Measurements from ENCODE around the gene NT5C3B. TPM values are rescaled to one million over a fixed set of nuclear protein-coding genes. Genes with fewer than 3 reads are reported as not detected.
A peak's percentile ranks its signal among the peaks of the same experiment; 100 is the strongest.

NT5C3B gene
- total RNA-seq, 1 donor from 2014 or later, result 18.3 TPM

GRCh38 chr17:41812381-41813151 lies 23.5 kb downstream of the NT5C3B start, which contains the start of gene FKBP10:
FKBP10 (plus strand) TSS chr17:41813004; CDS start chr17:41813035, 31 bp downstream.
- Histone ChIP-seq H3K27ac (replicated peaks) (peak within 1 kb of the TSS; percentile 76), H3K4me3 (peak within 1 kb of the TSS; percentile 89), H3K4me1 (peaks cover 39% of the 10 kb centered on the region), H3K27me3 (ENCODE audit: low read depth) (peaks cover 4% of the 10 kb centered on the region), H3K9me3 (replicated peaks) (no peaks in the 10 kb centered on the region), H3K36me3 (no peaks in the 10 kb centered on the region)
- intact Hi-C loops (cut with micrococcal nuclease), result no loop called here
- TF ChIP-seq CTCF (IDR thresholded peaks at IDR 0.05; ENCODE audit: borderline replicate concordance), result no peak
- DNase-seq, result peak; percentile 61

- H3K4me3 ChIP-seq, result peak within 1 kb of the TSS; percentile 89
- peak within 1 kb of the TSS; percentile 76 for H3K27ac ChIP-seq (replicated peaks)
- peak; percentile 78 for DNase-seq
- no peaks in the 10 kb centered on the region for H3K36me3 ChIP-seq
- H3K27me3 ChIP-seq (ENCODE audit: low read depth), result peaks cover 4% of the 10 kb centered on the region
- H3K9me3 ChIP-seq (replicated peaks), result no peaks in the 10 kb centered on the region
- intact Hi-C loops (cut with micrococcal nuclease), result no loop called here
- peak; percentile 82 for TF ChIP-seq CTCF (IDR thresholded peaks at IDR 0.05; ENCODE audit: borderline replicate concordance)
- H3K4me1 ChIP-seq, result peaks cover 39% of the 10 kb centered on the region
Observed at GRCh38 chr17:41811549-41812380, 24.3 kb downstream of the NT5C3B start, which contains the start of gene P3H4. P3H4 (minus strand) TSS chr17:41811949; CDS start chr17:41811915, 34 bp downstream.

- Histone ChIP-seq H3K4me1 (peaks cover 39% of the 10 kb centered on the region), H3K27ac (replicated peaks) (peak overlapping the region; percentile 76), H3K36me3 (peaks cover 5% of the 10 kb centered on the region), H3K27me3 (ENCODE audit: low read depth) (peaks cover 4% of the 10 kb centered on the region), H3K4me3 (peak overlapping the region; percentile 89), H3K9me3 (replicated peaks) (no peaks in the 10 kb centered on the region)
- intact Hi-C loops (cut with micrococcal nuclease), result no loop called here
- no peak for DNase-seq
- no peak for TF ChIP-seq CTCF (IDR thresholded peaks at IDR 0.05; ENCODE audit: borderline replicate concordance)
Observed at GRCh38 chr17:41810659-41811548, 25.1 kb downstream of the NT5C3B start.

- intact Hi-C loops (cut with micrococcal nuclease), result no loop called here
- DNase-seq, result no peak
- no peaks in the 10 kb centered on the region for H3K27me3 ChIP-seq (ENCODE audit: low read depth)
Observed at GRCh38 chr17:41806685-41807445, 29.2 kb downstream of the NT5C3B start.

More at GRCh38 chr17:41806685-41807445, 29.2 kb downstream of the NT5C3B start:
- no peak for TF ChIP-seq CTCF (IDR thresholded peaks at IDR 0.05; ENCODE audit: borderline replicate concordance)
- Histone ChIP-seq H3K9me3 (replicated peaks) (no peaks in the 10 kb centered on the region), H3K4me3 (no peak overlapping the region), H3K36me3 (peaks cover 5% of the 10 kb centered on the region), H3K4me1 (peaks cover 26% of the 10 kb centered on the region), H3K27ac (replicated peaks) (no peak overlapping the region)
